Measurements from ENCODE around the gene CTSE.
"Not testable (repeated sequence)": the region's sequence is repeated elsewhere in the genome, so short reads cannot be mapped to it uniquely, and the experiment has no call there.

Gene CTSE

DNA sequence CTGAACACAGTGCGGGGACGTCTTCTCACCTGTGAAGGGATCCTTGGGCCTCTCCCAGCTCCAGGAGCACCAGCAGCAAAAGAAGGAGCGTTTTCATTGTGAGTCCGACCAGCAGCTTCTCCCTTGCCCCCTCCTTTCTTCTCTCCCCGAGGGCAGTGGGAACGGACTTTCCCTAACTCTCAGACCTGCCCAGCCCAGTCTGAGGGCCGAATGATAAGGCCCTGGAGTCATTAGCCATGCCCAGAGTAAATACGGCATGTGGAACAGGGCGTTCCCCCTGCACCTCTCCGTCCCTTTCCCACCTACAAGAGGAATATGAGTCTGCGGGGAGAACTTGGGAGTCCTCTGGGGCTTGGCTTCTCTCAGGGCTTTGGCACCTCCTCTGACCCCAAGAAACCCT lies at the start of gene CTSE:
TSS of gene CTSE (minus strand) at position 201 of the 400 bp plus-strand sequence. CDS start at position 97, 104 bp downstream.
- FAIRE-seq (no peak), DNase-seq (ENCODE audit: insufficient read length, low spot score) (no peak)
- TF ChIP-seq, protein P1, sequence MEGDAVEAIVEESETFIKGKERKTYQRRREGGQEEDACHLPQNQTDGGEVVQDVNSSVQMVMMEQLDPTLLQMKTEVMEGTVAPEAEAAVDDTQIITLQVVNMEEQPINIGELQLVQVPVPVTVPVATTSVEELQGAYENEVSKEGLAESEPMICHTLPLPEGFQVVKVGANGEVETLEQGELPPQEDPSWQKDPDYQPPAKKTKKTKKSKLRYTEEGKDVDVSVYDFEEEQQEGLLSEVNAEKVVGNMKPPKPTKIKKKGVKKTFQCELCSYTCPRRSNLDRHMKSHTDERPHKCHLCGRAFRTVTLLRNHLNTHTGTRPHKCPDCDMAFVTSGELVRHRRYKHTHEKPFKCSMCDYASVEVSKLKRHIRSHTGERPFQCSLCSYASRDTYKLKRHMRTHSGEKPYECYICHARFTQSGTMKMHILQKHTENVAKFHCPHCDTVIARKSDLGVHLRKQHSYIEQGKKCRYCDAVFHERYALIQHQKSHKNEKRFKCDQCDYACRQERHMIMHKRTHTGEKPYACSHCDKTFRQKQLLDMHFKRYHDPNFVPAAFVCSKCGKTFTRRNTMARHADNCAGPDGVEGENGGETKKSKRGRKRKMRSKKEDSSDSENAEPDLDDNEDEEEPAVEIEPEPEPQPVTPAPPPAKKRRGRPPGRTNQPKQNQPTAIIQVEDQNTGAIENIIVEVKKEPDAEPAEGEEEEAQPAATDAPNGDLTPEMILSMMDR (IDR thresholded peaks at IDR 0.05; ENCODE audit: insufficient read depth, missing control alignments): no peak

DNA sequence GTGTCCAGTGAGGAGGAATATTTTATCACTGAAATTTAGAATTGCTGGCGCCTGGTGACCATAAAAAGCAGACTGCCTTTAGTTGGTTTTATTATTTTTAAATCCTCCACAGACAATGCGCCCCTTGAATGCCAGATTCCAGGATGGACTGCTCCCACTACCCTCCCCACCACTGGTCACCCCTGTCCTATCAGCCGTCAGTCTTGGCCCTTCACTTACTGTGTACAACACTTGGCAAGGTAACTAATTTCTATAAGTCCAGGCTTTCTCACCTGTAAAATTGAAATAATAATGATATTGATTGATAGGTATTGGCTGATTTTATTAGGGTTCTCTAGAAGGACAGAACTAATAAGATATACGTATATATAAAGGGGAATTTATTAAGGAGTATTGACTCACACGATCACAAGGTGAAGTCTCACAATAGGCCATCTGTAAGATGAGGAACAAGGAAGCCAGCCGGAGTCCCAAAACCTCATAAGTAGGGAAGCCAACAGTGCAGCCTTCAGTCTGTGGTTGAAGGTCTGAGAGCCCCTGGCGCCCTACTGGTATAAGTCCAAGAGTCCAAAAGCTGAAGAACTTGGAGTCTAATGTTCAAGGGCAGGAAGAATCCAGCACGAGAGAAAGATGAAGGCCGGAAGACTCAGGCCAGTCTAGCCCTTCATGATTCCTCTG lies 47.1 kb upstream of the CTSE start:
- DNase-seq (ENCODE audit: insufficient read length, low spot score): no peak
- no peak for FAIRE-seq
- TF ChIP-seq, protein P1 (IDR thresholded peaks at IDR 0.05; ENCODE audit: insufficient read depth, missing control alignments): no peak

DNA sequence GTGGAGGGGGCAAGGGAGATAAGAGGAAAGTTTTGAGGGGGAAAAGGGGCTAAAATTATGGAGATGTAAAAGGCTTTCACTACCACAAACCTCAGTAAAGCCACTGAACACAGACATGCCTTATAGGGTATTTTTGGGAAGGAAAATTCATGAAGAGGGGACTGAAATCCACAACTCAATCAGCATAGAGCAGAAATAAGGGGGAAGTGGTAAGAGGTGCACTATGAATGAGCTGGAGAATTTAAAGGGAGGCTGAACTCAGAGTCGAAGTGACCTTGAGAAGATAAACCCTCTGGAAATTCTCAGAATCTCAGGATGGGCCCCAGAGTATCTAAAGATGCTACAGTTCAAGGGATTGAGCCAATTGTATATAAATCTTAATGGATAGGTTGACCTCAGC lies 44.6 kb upstream of the CTSE start:
- DNase-seq (ENCODE audit: insufficient read length, low spot score) (no peak), FAIRE-seq (no peak)
- TF ChIP-seq, protein P1 (IDR thresholded peaks at IDR 0.05; ENCODE audit: insufficient read depth, missing control alignments): no peak

DNA sequence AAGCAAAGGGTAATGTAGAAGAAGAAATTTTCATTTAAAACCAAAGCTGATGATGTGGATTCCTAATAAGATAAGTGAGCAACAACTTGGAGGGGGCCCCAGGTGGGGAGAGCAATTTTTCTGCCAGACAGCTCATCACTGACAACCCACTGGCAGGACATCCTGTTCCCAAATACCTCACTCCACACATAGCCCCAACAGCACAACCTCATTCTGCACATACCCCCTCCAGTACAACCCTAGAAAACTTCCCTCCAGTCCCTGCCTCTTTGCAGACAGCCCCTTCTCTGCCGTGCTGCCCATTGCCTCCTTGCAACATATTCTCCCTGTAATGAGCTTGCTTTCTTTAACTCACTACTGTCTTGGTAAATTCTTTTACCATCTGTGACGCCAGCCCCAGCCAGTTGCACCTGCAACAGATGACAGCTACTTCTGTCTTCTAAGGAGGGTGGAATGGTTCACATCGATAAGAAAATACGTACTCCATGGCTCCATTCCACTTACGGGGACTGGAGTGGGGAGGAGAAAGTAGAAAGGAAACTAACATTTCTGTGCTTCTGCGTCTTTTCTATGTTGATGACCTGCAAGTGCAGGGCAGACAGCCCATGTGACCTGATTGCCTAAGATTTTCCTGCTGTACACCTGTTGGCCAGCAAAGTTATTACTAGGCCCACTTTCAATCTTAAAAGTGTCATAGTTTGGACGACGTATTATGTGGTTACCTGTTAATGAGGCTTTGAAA lies 44.0 kb upstream of the CTSE start:
- DNase-seq (ENCODE audit: insufficient read length, low spot score): no peak
- TF ChIP-seq, protein P1 (IDR thresholded peaks at IDR 0.05; ENCODE audit: insufficient read depth, missing control alignments): no peak
- no peak for FAIRE-seq

DNA sequence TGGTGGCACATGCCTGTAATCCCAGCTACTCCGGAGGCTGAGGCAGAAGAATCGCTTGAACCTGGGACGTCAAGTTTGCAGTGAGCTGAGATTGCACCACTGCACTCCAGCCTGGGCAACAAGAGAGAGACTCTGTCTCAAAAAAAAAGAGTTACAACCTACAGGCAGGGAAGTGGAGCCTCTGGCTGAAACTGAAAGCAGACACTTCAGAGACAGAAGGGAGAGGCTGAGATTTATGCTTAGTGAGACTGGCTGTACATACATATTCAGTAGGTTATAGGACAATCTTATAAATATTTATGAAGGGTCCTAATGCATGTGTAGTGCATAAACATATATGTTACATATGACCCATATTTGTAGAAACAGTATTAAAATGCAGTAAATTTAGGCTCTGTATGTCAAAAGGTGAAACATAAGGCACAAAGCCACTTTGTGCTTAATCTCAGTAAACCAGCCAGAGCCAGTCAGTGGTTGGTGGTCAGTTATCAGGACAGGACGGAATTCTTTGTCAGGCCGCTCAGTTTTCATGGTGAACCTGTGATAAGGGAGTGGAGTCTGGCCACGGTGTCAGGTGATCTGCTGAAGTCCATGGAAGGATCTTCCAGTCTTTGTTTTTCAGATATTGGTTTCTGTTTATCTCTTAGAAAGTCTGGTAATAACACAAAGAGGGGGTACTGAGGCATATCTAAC lies 42.9 kb upstream of the CTSE start:
- TF ChIP-seq, protein P1 (IDR thresholded peaks at IDR 0.05; ENCODE audit: insufficient read depth, missing control alignments): no peak
- FAIRE-seq: no peak
- no peak for DNase-seq (ENCODE audit: insufficient read length, low spot score)

DNA sequence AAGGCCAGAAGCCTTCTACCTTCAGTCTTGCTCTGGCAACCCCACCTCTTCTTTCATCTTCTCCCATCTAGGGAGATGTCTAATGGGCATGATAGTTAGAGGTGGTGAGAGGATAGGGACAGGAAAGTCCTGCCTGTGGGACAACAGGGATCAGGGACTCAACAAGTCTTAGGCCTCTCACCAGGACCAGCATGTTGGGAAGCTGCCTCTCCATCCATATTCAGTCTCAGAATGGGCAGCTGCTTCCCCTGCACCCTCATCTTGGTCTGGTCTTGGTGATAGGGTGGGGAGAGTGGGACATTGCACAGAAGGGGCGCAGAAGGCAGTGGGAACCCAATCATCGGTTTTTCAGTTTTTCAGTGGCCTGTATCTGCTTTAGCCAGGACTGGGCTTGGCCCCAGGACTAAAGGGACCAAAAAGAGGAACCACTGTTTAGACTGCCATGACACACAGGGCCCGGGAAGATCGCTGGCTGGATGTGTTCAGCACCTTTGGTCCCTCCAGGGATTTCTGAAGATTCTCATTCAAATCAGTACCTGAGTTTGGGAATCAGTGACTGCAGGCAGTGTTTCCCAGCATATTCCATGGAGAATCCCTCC lies 42.0 kb upstream of the CTSE start:
- FAIRE-seq (no peak), DNase-seq (ENCODE audit: insufficient read length, low spot score) (no peak)
- TF ChIP-seq, protein P1 (IDR thresholded peaks at IDR 0.05; ENCODE audit: insufficient read depth, missing control alignments): no peak

DNA sequence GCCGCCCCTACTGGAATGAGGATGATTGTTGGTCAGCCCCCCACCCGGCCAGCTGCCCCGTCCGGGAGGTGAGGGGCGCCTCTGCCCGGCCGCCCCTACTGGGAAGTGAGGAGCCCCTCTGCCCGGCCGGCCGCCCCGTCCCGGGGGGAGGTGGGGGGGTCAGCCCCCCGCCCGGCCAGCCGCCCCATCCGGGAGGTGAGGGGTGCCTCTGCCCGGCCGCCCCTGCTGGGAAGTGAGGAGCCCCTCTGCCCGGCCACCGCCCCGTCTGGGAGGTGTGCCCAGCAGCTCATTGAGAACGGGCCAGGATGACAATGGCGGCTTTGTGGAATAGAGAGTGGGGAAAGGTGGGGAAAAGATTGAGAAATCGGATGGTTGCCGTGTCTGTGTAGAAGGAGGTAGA lies 40.8 kb upstream of the CTSE start:
- DNase-seq (ENCODE audit: insufficient read length, low spot score); FAIRE-seq: not testable (repeated sequence)

DNA sequence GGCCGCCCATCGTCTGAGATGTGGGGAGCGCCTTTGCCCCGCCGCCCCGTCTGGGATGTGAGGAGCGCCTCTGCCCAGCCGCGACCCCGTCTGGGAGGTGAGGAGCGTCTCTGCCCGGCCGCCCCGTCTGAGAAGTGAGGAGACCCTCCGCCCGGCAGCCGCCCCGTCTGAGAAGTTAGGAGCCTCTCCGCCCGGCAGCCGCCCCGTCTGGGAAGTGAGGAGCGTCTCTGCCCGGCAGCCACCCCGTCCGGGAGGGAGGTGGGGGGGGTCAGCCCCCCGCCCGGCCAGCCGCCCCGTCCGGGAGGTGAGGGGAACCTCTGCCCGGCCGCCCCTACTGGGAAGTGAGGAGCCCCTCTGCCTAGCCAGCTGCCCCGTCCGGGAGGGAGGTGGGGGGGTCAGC lies 40.3 kb upstream of the CTSE start:
- not testable (repeated sequence) for FAIRE-seq; DNase-seq (ENCODE audit: insufficient read length, low spot score)
